DND-41 (cell line): ENCODE measurements around the gene HEY2.

Experiments used
- ATAC-seq: fragments of 200-7000 bp; cut with Tn5 transposase; 3 replicates; pipeline ENCODE4 v1.9.1; 2021; ENCODE audit warnings: low read depth; ENCODE audit not compliant: insufficient read depth
- DNase-seq: peaks from one replicate; pipeline ENCODE4 v3.0.0-alpha.2; 2020
- H2AFZ ChIP-seq: 2 replicates; pipeline ENCODE4 v1.6.0; 2012; ENCODE audit warnings: low read depth, low read length
- H3K27ac ChIP-seq: 2 replicates; pipeline ENCODE4 v1.5.1; 2012; ENCODE audit warnings: low read length, inconsistent platforms
- H3K27me3 ChIP-seq: fragments of 200-600 bp; sonication (generic); 2 replicates; pipeline ENCODE4 v1.6.0; 2012; ENCODE audit warnings: low read length, mild to moderate bottlenecking, inconsistent platforms; ENCODE audit not compliant: insufficient read depth, poor library complexity
- H3K36me3 ChIP-seq: 2 replicates; pipeline ENCODE4 v1.5.1; 2012; ENCODE audit warnings: low read length, inconsistent platforms; ENCODE audit not compliant: insufficient read depth
- H3K4me1 ChIP-seq: 2 replicates; pipeline ENCODE4 v1.5.1; 2012; ENCODE audit warnings: mild to moderate bottlenecking, low read length; ENCODE audit not compliant: insufficient read depth
- H3K4me2 ChIP-seq: 2 replicates; pipeline ENCODE4 v1.6.0; 2012; ENCODE audit warnings: mild to moderate bottlenecking, moderate library complexity, low read length, inconsistent platforms; ENCODE audit not compliant: insufficient read depth
- H3K4me3 ChIP-seq, 2 experiments: fragments of 200-600 bp in 1 of 2; shearing (Covaris generic) in 1 of 2; 2 replicates each; pipeline ENCODE4 v1.5.1; 2012 to 2016; ENCODE audit warnings: inconsistent platforms in 2 of 2, low read length in 2 of 2, mild to moderate bottlenecking in 2 of 2, low read depth in 1 of 2, moderate library complexity in 1 of 2
- H3K79me2 ChIP-seq: 2 replicates; pipeline ENCODE4 v1.6.0; 2012; ENCODE audit warnings: low read length, inconsistent platforms; ENCODE audit not compliant: insufficient read depth
- H3K9ac ChIP-seq: 2 replicates; pipeline ENCODE4 v1.6.0; 2012; ENCODE audit warnings: low read depth, mild to moderate bottlenecking, inconsistent platforms, low read length, moderate library complexity
- H3K9me3 ChIP-seq: 2 replicates; pipeline ENCODE4 v1.5.1; 2012; ENCODE audit warnings: low read length, moderate library complexity, mild to moderate bottlenecking, inconsistent platforms; ENCODE audit not compliant: insufficient read depth, severe bottlenecking
- H4K20me1 ChIP-seq: 2 replicates; pipeline ENCODE4 v1.6.0; 2012; ENCODE audit warnings: low read length; ENCODE audit not compliant: insufficient read depth
- CTCF ChIP-seq: IDR thresholded peaks from 2 replicates; pipeline ENCODE4 v1.5.1; 2012; ENCODE audit warnings: borderline replicate concordance, low read length, moderate library complexity, mild to moderate bottlenecking; ENCODE audit not compliant: poor library complexity, severe bottlenecking; ENCODE audit errors: extremely low read depth
- EZH2 ChIP-seq: IDR thresholded peaks from 3 replicates; pipeline ENCODE4 v1.6.1; 2012; ENCODE audit warnings: borderline replicate concordance, low read depth, mild to moderate bottlenecking, moderate library complexity, low read length, inconsistent platforms; ENCODE audit not compliant: severe bottlenecking

The HEY2 gene

GRCh38 chr6:125790358-125791150, 41.1 kb downstream of the HEY2 start, which contains the start of gene NCOA7:
Gene NCOA7 (plus strand): TSS chr6:125790960. CDS start chr6:125815355, 24,395 bp downstream.
- Histone ChIP-seq H4K20me1 (no peaks in the 10 kb centered on the region), H3K9ac (peak within 1 kb of the TSS; percentile 70), H3K36me3 (peaks cover 7% of the 10 kb centered on the region; the same call in 1 of the 2 replicates), H3K4me3 (peak within 1 kb of the TSS; percentile 43 to 64), H3K9me3 (no peaks in the 10 kb centered on the region), H2AFZ (peak within 1 kb of the TSS; percentile 86), H3K4me1 (peaks cover 41% of the 10 kb centered on the region), H3K4me2 (peak within 1 kb of the TSS; percentile 65), H3K27me3 (no peaks in the 10 kb centered on the region), H3K79me2 (peaks cover 47% of the 10 kb centered on the region), H3K27ac (peak within 1 kb of the TSS; percentile 82)
- peak; percentile 82 for DNase-seq
- ATAC-seq, result peak; percentile 80
- TF ChIP-seq CTCF, result peak; percentile 1
- no peak for TF ChIP-seq EZH2

GRCh38 chr6:125791151-125791819, 41.9 kb downstream of the HEY2 start:
- peak overlapping the region; percentile 70 for H3K9ac ChIP-seq
- H3K27me3 ChIP-seq, result no peaks in the 10 kb centered on the region
- peak; percentile 74 for TF ChIP-seq CTCF
- no peak for TF ChIP-seq EZH2
- H3K79me2 ChIP-seq, result peaks cover 51% of the 10 kb centered on the region
- peak overlapping the region; percentile 82 for H3K27ac ChIP-seq
- peak overlapping the region; percentile 86 for H2AFZ ChIP-seq
- ATAC-seq (peak; percentile 52), DNase-seq (peak; percentile 62)
- peaks cover 41% of the 10 kb centered on the region for H3K4me1 ChIP-seq
- H3K4me2 ChIP-seq, result peak overlapping the region; percentile 65
- no peaks in the 10 kb centered on the region for H3K9me3 ChIP-seq
- peak overlapping the region; percentile 43 to 64 for H3K4me3 ChIP-seq
- H4K20me1 ChIP-seq, result no peaks in the 10 kb centered on the region
- H3K36me3 ChIP-seq, result peaks cover under 1% of the 10 kb centered on the region; the same call in 1 of the 2 replicates

- Histone ChIP-seq H3K9ac (peak overlapping the region; percentile 70), H3K27me3 (no peaks in the 10 kb centered on the region), H2AFZ (peak overlapping the region; percentile 86), H3K4me2 (peak overlapping the region; percentile 65), H4K20me1 (no peaks in the 10 kb centered on the region), H3K36me3 (no peaks in the 10 kb centered on the region), H3K79me2 (peaks cover 51% of the 10 kb centered on the region), H3K27ac (peak overlapping the region; percentile 82; the same call in 1 of the 2 replicates), H3K4me1 (peaks cover 41% of the 10 kb centered on the region), H3K4me3 (peak overlapping the region; percentile 43 to 64), H3K9me3 (no peaks in the 10 kb centered on the region)
- TF ChIP-seq EZH2 (no peak), CTCF (no peak)
- ATAC-seq (no peak), DNase-seq (no peak)
Observed at GRCh38 chr6:125791820-125792165, 42.4 kb downstream of the HEY2 start.
